Erythroblast (primary cell): Measurements from ENCODE around the gene RNF213.

Experiments used
- GATA1 ChIP-seq: IDR thresholded peaks from 2 replicates; pipeline ENCODE4 v1.6.1; 2011; ENCODE audit warnings: low read depth, mild to moderate bottlenecking, control low read depth, low read length, moderate library complexity
- POLR2A ChIP-seq: IDR thresholded peaks from 2 replicates; pipeline ENCODE4 v1.6.1; 2011; ENCODE audit warnings: mild to moderate bottlenecking, low read length

GRCh38 chr17:80220736-80221215 is 39.9 kb upstream of the RNF213 start:
- TF ChIP-seq POLR2A (no peak), GATA1 (no peak)
